Neural cell (in vitro differentiated cells): ENCODE results near the gene TRMT44. TPM values are rescaled to one million over a fixed set of nuclear protein-coding genes. Genes with fewer than 3 reads are reported as not detected.

Source experiments
- H2AFZ ChIP-seq: fragments of 200-600, 300-800 bp; sonication (generic), shearing (Covaris generic); 2 replicates; pipeline ENCODE4 v1.6.0; 2014; ENCODE audit warnings: low read depth, mild to moderate bottlenecking, antibody characterized with exemption, low read length, moderate library complexity
- H3F3A ChIP-seq: fragments of 200-600 bp; shearing (Covaris generic); 2 replicates; pipeline ENCODE4 v1.6.1; 2016; ENCODE audit warnings: mild to moderate bottlenecking, moderate library complexity, mixed read lengths, antibody characterized with exemption, low read length; ENCODE audit not compliant: insufficient read depth, poor library complexity, severe bottlenecking
- H3K27ac ChIP-seq: fragments of 200-600, 300-800 bp; sonication (generic), shearing (Covaris generic); 2 replicates; pipeline ENCODE4 v1.5.1; 2014; ENCODE audit warnings: mild to moderate bottlenecking, low read length, moderate library complexity
- H3K27me3 ChIP-seq: fragments of 300-800, 200-600 bp; sonication (generic), shearing (Covaris generic); 2 replicates; pipeline ENCODE4 v1.6.0; 2014; ENCODE audit warnings: mild to moderate bottlenecking, low read depth, low read length, moderate library complexity; ENCODE audit not compliant: insufficient read depth
- H3K36me3 ChIP-seq: fragments of 300-800, 200-600 bp; sonication (generic), shearing (Covaris generic); 2 replicates; pipeline ENCODE4 v1.5.1; 2014; ENCODE audit warnings: mild to moderate bottlenecking, antibody characterized with exemption, low read length, moderate library complexity; ENCODE audit not compliant: insufficient read depth
- H3K4me2 ChIP-seq: fragments of 300-800, 200-600 bp; sonication (generic), shearing (Covaris generic); 2 replicates; pipeline ENCODE4 v1.6.0; 2014; ENCODE audit warnings: mild to moderate bottlenecking, low read length
- H3K4me3 ChIP-seq: fragments of 300-800, 200-600 bp; sonication (generic), shearing (Covaris generic); 2 replicates; pipeline ENCODE4 v1.5.1; 2014; ENCODE audit warnings: mild to moderate bottlenecking, low read length, moderate library complexity
- H3K79me2 ChIP-seq: fragments of 200-600 bp; shearing (Covaris generic); replicated peaks from 2 replicates; pipeline ENCODE4 v1.6.0; 2014; ENCODE audit warnings: mild to moderate bottlenecking, low read length, moderate library complexity; ENCODE audit not compliant: insufficient read depth
- H3K9ac ChIP-seq: fragments of 300-800, 200-600 bp; sonication (generic), shearing (Covaris generic); 2 replicates; pipeline ENCODE4 v1.6.1; 2016; ENCODE audit warnings: mild to moderate bottlenecking, low read length, mixed read lengths
- H3K9me2 ChIP-seq: fragments of 200-600 bp; shearing (Covaris generic); 2 replicates; pipeline ENCODE4 v1.6.1; 2016; ENCODE audit warnings: mild to moderate bottlenecking, low read length, mixed read lengths; ENCODE audit not compliant: insufficient read depth
- H3K9me3 ChIP-seq: fragments of 200-600, 300-800 bp; sonication (generic), shearing (Covaris generic); 2 replicates; pipeline ENCODE4 v1.6.1; 2016; ENCODE audit warnings: mild to moderate bottlenecking, mixed run types, low read length, moderate library complexity, mixed read lengths
- H4K20me1 ChIP-seq: fragments of 200-600 bp; shearing (Covaris generic); 2 replicates; pipeline ENCODE4 v1.6.1; 2016; ENCODE audit warnings: mild to moderate bottlenecking, mixed run types; ENCODE audit not compliant: insufficient read depth
- CTCF ChIP-seq: fragments of 450-650 bp; IDR thresholded peaks from 2 replicates; pipeline ENCODE4 v1.5.1; 2014; ENCODE audit warnings: antibody characterized with exemption, mild to moderate bottlenecking, moderate library complexity; ENCODE audit not compliant: poor library complexity, severe bottlenecking
- EP300 ChIP-seq: fragments of 450-650 bp; conservative IDR thresholded peaks from 2 replicates; pipeline ENCODE4 v1.6.1; 2014; ENCODE audit warnings: antibody characterized with exemption, mild to moderate bottlenecking, moderate library complexity; ENCODE audit not compliant: poor library complexity, severe bottlenecking
- EZH2 ChIP-seq: fragments of 200-600, 300-800 bp; shearing (Covaris generic), sonication (generic); IDR thresholded peaks from 2 replicates; pipeline ENCODE4 v1.6.1; 2014; ENCODE audit warnings: antibody characterized with exemption, low read length, borderline replicate concordance, mild to moderate bottlenecking; ENCODE audit not compliant: insufficient read depth, poor library complexity, severe bottlenecking
- MXI1 ChIP-seq: fragments of 450-650 bp; conservative IDR thresholded peaks from 2 replicates; pipeline ENCODE4 v1.6.1; 2014; ENCODE audit warnings: antibody characterized with exemption, mild to moderate bottlenecking; ENCODE audit not compliant: poor library complexity, severe bottlenecking
- POLR2AphosphoS5 ChIP-seq: IDR thresholded peaks from 2 replicates; pipeline ENCODE4 v1.6.1; 2012
- RAD21 ChIP-seq: fragments of 450-650 bp; conservative IDR thresholded peaks from 2 replicates; pipeline ENCODE4 v1.6.1; 2014; ENCODE audit warnings: antibody characterized with exemption, mild to moderate bottlenecking, moderate library complexity
- SMC3 ChIP-seq: fragments of 450-650 bp; conservative IDR thresholded peaks from 2 replicates; pipeline ENCODE4 v1.6.1; 2014; ENCODE audit warnings: antibody characterized with exemption, mild to moderate bottlenecking, moderate library complexity; ENCODE audit not compliant: poor library complexity
- TAF1 ChIP-seq: IDR thresholded peaks from 2 replicates; pipeline ENCODE4 v1.6.1; 2012; ENCODE audit warnings: low read depth
- polyA plus RNA-seq: library from polyadenylated mRNA; depleted of rRNA; stranded (reverse); fragments of >200 nt; gene quantifications from 2 replicates; pipeline ENCODE4 v1.2.3, GENCODE V29; 2014
- small RNA-seq, 3 experiments: library from RNA; depleted of rRNA; stranded (forward); fragments of <200 nt; gene quantifications; one replicate each; pipeline ENCODE3, GENCODE V24; 2012
- TF ChIP-seq, protein P1 (sequence below): IDR thresholded peaks from 2 replicates; pipeline ENCODE4 v1.6.1; 2012; ENCODE audit warnings: borderline replicate concordance

The TRMT44 gene
- polyA plus RNA-seq, 1 donor from 2014 or later, result 20.6 TPM

GRCh38 chr4:8525383-8526120, 85.0 kb downstream of the TRMT44 start:
- H3K79me2 ChIP-seq, result no peaks in the 10 kb centered on the region
- H4K20me1 ChIP-seq, result no peaks in the 10 kb centered on the region
- H3K9ac ChIP-seq, result no peak overlapping the region
- H2AFZ ChIP-seq, result no peak overlapping the region
- no peak overlapping the region for H3K4me3 ChIP-seq
- no peaks in the 10 kb centered on the region for H3F3A ChIP-seq
- no peak for TF ChIP-seq POLR2AphosphoS5
- no peak for TF ChIP-seq TAF1
- TF ChIP-seq, protein P1, sequence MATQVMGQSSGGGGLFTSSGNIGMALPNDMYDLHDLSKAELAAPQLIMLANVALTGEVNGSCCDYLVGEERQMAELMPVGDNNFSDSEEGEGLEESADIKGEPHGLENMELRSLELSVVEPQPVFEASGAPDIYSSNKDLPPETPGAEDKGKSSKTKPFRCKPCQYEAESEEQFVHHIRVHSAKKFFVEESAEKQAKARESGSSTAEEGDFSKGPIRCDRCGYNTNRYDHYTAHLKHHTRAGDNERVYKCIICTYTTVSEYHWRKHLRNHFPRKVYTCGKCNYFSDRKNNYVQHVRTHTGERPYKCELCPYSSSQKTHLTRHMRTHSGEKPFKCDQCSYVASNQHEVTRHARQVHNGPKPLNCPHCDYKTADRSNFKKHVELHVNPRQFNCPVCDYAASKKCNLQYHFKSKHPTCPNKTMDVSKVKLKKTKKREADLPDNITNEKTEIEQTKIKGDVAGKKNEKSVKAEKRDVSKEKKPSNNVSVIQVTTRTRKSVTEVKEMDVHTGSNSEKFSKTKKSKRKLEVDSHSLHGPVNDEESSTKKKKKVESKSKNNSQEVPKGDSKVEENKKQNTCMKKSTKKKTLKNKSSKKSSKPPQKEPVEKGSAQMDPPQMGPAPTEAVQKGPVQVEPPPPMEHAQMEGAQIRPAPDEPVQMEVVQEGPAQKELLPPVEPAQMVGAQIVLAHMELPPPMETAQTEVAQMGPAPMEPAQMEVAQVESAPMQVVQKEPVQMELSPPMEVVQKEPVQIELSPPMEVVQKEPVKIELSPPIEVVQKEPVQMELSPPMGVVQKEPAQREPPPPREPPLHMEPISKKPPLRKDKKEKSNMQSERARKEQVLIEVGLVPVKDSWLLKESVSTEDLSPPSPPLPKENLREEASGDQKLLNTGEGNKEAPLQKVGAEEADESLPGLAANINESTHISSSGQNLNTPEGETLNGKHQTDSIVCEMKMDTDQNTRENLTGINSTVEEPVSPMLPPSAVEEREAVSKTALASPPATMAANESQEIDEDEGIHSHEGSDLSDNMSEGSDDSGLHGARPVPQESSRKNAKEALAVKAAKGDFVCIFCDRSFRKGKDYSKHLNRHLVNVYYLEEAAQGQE, result no peak
- TF ChIP-seq MXI1, result no peak
- no peak for TF ChIP-seq EZH2
- no peak for TF ChIP-seq SMC3
- TF ChIP-seq CTCF, result no peak
- no peak for TF ChIP-seq RAD21
- no peak for TF ChIP-seq EP300
- no peaks in the 10 kb centered on the region for H3K9me2 ChIP-seq
- H3K27me3 ChIP-seq, result no peaks in the 10 kb centered on the region
- no peak overlapping the region for H3K4me2 ChIP-seq
- no peaks in the 10 kb centered on the region for H3K36me3 ChIP-seq
- H3K27ac ChIP-seq, result no peak overlapping the region
- no peaks in the 10 kb centered on the region for H3K9me3 ChIP-seq

Small RNA genes within 50 kb of the gene (small RNA-seq; reads per million reads assigned to genes)
- 0.03 to 0.10 (median 0.08) reads per million in 3 experiments for gene RNA5SP152

Other genes starting within 250 kb of the TRMT44 start
- not detected in 2 replicates for gene SH3TC1, start 241.5 kb upstream of the TRMT44 start, polyA plus RNA-seq
- gene HTRA3, start 171.0 kb upstream of the TRMT44 start, polyA plus RNA-seq, result not detected in 2 replicates
- gene ACOX3, start 54 bp upstream of the TRMT44 start, polyA plus RNA-seq, result 13.2 and 14.6 TPM in 2 replicates
- gene GPR78, start 139.6 kb downstream of the TRMT44 start, polyA plus RNA-seq, result not detected in 2 replicates
- not detected in 2 replicates for gene CPZ, start 152.0 kb downstream of the TRMT44 start, polyA plus RNA-seq